OCI-LY1 (cell line): Measurements from ENCODE around the gene DCST2.

Experiments
- H2AFZ ChIP-seq: fragments of 200-600 bp; sonication (generic), shearing (Covaris generic); 2 replicates; pipeline ENCODE4 v1.6.0; 2014; ENCODE audit warnings: antibody characterized with exemption, mild to moderate bottlenecking, low read length
- H3F3A ChIP-seq: fragments of 200-600 bp; sonication (generic), shearing (Covaris generic); 2 replicates; pipeline ENCODE4 v1.6.0; 2014; ENCODE audit warnings: mild to moderate bottlenecking, antibody characterized with exemption, low read length, moderate library complexity; ENCODE audit not compliant: insufficient read depth
- H3K27ac ChIP-seq: fragments of 200-600 bp; sonication (generic); 2 replicates; pipeline ENCODE4 v1.5.1; 2014; ENCODE audit warnings: low read length, mixed run types, mild to moderate bottlenecking, low read depth; ENCODE audit not compliant: poor library complexity, severe bottlenecking
- H3K27me3 ChIP-seq: fragments of 200-600 bp; sonication (generic); 2 replicates; pipeline ENCODE4 v1.6.0; 2014; ENCODE audit warnings: antibody characterized with exemption, mild to moderate bottlenecking, low read length, moderate library complexity; ENCODE audit not compliant: insufficient read depth
- H3K36me3 ChIP-seq: fragments of 200-600 bp; sonication (generic); 2 replicates; pipeline ENCODE4 v1.6.1; 2014; ENCODE audit warnings: mild to moderate bottlenecking, antibody characterized with exemption, low read length, moderate library complexity, mixed read lengths; ENCODE audit not compliant: insufficient read depth
- H3K4me1 ChIP-seq: fragments of 200-600 bp; sonication (generic); 2 replicates; pipeline ENCODE4 v1.5.1; 2014; ENCODE audit warnings: mild to moderate bottlenecking, low read length, moderate library complexity; ENCODE audit not compliant: insufficient read depth, severe bottlenecking
- H3K4me2 ChIP-seq: fragments of 200-600 bp; sonication (generic), shearing (Covaris generic); 2 replicates; pipeline ENCODE4 v1.6.1; 2014; ENCODE audit warnings: low read length
- H3K4me3 ChIP-seq: fragments of 200-600 bp; sonication (generic); 2 replicates; pipeline ENCODE4 v1.5.1; 2014; ENCODE audit warnings: low read length, low read depth, mild to moderate bottlenecking, mixed read lengths; ENCODE audit not compliant: poor library complexity, severe bottlenecking
- H3K79me2 ChIP-seq: fragments of 200-600 bp; shearing (Covaris generic); 2 replicates; pipeline ENCODE4 v1.6.1; 2016; ENCODE audit warnings: mixed run types, low read length, mixed read lengths; ENCODE audit not compliant: insufficient read depth
- H3K9ac ChIP-seq: fragments of 200-600 bp; sonication (generic), shearing (Covaris generic); 2 replicates; pipeline ENCODE4 v1.6.1; 2014; ENCODE audit warnings: mild to moderate bottlenecking, low read length, mixed read lengths
- H3K9me2 ChIP-seq: fragments of 200-600 bp; sonication (generic), shearing (Covaris generic); 2 replicates; pipeline ENCODE4 v1.6.1; 2014; ENCODE audit warnings: low read depth, mild to moderate bottlenecking, low read length, mixed read lengths
- H3K9me3 ChIP-seq: fragments of 200-600 bp; shearing (Covaris generic); 2 replicates; pipeline ENCODE4 v1.6.1; 2014; ENCODE audit warnings: low read length, mixed read lengths
- H4K20me1 ChIP-seq: fragments of 200-600 bp; sonication (generic), shearing (Covaris generic); 2 replicates; pipeline ENCODE4 v1.6.0; 2016; ENCODE audit warnings: mild to moderate bottlenecking, low read length; ENCODE audit not compliant: insufficient read depth
- CTCF ChIP-seq: fragments of 200-600 bp; sonication (generic), shearing (Covaris generic); IDR thresholded peaks from 2 replicates; pipeline ENCODE4 v1.5.1; 2017; ENCODE audit warnings: mild to moderate bottlenecking, antibody characterized with exemption, low read length, moderate library complexity, mixed read lengths
- EZH2 ChIP-seq: fragments of 200-600 bp; sonication (generic), shearing (Covaris generic); IDR thresholded peaks from 2 replicates; pipeline ENCODE4 v1.8.0; 2017; ENCODE audit warnings: borderline replicate concordance, mixed run types, mild to moderate bottlenecking, antibody characterized with exemption, low read length, moderate library complexity, mixed read lengths

DCST2 gene

GRCh38 chr1:155057788-155058211 lies 24.2 kb upstream of the DCST2 start:
- H2AFZ ChIP-seq, result no peak overlapping the region
- H4K20me1 ChIP-seq, result no peaks in the 10 kb centered on the region
- no peak overlapping the region for H3K9ac ChIP-seq
- no peaks in the 10 kb centered on the region for H3F3A ChIP-seq
- peaks cover 12% of the 10 kb centered on the region for H3K4me1 ChIP-seq
- H3K9me2 ChIP-seq, result no peaks in the 10 kb centered on the region
- H3K79me2 ChIP-seq, result no peaks in the 10 kb centered on the region
- H3K36me3 ChIP-seq, result peaks cover 8% of the 10 kb centered on the region
- no peaks in the 10 kb centered on the region for H3K9me3 ChIP-seq
- H3K27me3 ChIP-seq, result no peaks in the 10 kb centered on the region
- no peak overlapping the region for H3K27ac ChIP-seq
- no peak overlapping the region for H3K4me2 ChIP-seq
- no peak overlapping the region for H3K4me3 ChIP-seq
- TF ChIP-seq CTCF (peak; percentile 10; the same call in 1 of the 2 replicates), EZH2 (no peak)

GRCh38 chr1:155057104-155057503 lies 23.5 kb upstream of the DCST2 start:
- TF ChIP-seq CTCF, result no peak
- no peak for TF ChIP-seq EZH2
- Histone ChIP-seq H3K36me3 (peaks cover 8% of the 10 kb centered on the region), H2AFZ (no peak overlapping the region), H3K27me3 (no peaks in the 10 kb centered on the region), H3K9me2 (no peaks in the 10 kb centered on the region), H3K79me2 (no peaks in the 10 kb centered on the region), H3K9ac (no peak overlapping the region), H3K4me2 (no peak overlapping the region), H4K20me1 (no peaks in the 10 kb centered on the region), H3K4me1 (peaks cover 13% of the 10 kb centered on the region), H3K9me3 (no peaks in the 10 kb centered on the region), H3K4me3 (no peak overlapping the region), H3F3A (no peaks in the 10 kb centered on the region), H3K27ac (no peak overlapping the region)

- no peak for TF ChIP-seq EZH2
- no peak for TF ChIP-seq CTCF
- Histone ChIP-seq H3K9ac (no peak overlapping the region), H3K4me2 (no peak overlapping the region), H4K20me1 (no peaks in the 10 kb centered on the region), H3K4me3 (no peak overlapping the region), H3K27ac (no peak overlapping the region), H3K79me2 (no peaks in the 10 kb centered on the region), H3K36me3 (peaks cover 8% of the 10 kb centered on the region), H3K4me1 (peaks cover 24% of the 10 kb centered on the region), H2AFZ (no peak overlapping the region), H3K9me3 (no peaks in the 10 kb centered on the region), H3K27me3 (no peaks in the 10 kb centered on the region), H3K9me2 (no peaks in the 10 kb centered on the region), H3F3A (no peaks in the 10 kb centered on the region)
Measured at GRCh38 chr1:155053531-155054105, 20.0 kb upstream of the DCST2 start.
